RWPE1 (cell line): Measurements from ENCODE around the gene S100B.

Experiments
- CTCF ChIA-PET: fragments of 350-600 bp; sonication (Branson Sonifier 250); formaldehyde crosslinking; extraction: SDS; loops from one replicate; lab custom pipeline; 2021; lab: Yijun Ruan, JAX
- POLR2A ChIA-PET: fragments of 400-600 bp; formaldehyde crosslinking; extraction: SDS; loops from one replicate; lab custom pipeline; 2020; ENCODE audit warnings: antibody characterized with exemption; ENCODE audit not compliant: low non-redundant PET; lab: Yijun Ruan, JAX
- DNase-seq: peaks from one replicate; pipeline ENCODE4 v3.0.0; 2012; ENCODE audit warnings: low spot score
- H3K27ac ChIP-seq: fragments of 450-650 bp; 2 replicates; pipeline ENCODE4 v1.5.1; 2017
- TF ChIP-seq, protein P1 (sequence below): fragments of 450-650 bp; conservative IDR thresholded peaks from 2 replicates; pipeline ENCODE4 v1.5.1; 2017; ENCODE audit warnings: low read depth, mild to moderate bottlenecking

The S100B gene

DNA sequence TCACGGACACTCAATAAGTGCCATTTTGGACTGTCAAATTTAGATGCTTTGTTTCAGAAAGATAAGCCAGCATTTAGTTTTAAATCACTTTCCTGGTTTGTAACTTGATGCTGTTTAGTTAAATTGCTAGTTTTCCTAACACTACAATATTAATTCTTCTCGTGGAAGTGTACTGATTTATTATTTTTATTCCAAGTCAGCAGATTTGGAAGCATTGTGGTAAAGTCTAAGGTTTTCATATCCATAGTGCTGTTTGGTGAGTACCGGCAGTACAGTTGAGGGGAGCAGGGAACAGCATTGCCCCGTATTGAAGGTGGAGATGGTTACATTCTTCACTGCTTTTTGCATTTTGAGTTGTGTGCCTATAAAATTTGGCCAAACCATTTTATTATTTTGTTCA lies 36.3 kb downstream of the S100B start:
- ChIA-PET CTCF (interaction anchor here (0.7 kb wide), 1 partner anchor 28 kb away, joined by 4 read pairs; no protein-coding TSS in a partner anchor), POLR2A (no interaction called here)
- DNase-seq = no peak
- TF ChIP-seq, protein P1, sequence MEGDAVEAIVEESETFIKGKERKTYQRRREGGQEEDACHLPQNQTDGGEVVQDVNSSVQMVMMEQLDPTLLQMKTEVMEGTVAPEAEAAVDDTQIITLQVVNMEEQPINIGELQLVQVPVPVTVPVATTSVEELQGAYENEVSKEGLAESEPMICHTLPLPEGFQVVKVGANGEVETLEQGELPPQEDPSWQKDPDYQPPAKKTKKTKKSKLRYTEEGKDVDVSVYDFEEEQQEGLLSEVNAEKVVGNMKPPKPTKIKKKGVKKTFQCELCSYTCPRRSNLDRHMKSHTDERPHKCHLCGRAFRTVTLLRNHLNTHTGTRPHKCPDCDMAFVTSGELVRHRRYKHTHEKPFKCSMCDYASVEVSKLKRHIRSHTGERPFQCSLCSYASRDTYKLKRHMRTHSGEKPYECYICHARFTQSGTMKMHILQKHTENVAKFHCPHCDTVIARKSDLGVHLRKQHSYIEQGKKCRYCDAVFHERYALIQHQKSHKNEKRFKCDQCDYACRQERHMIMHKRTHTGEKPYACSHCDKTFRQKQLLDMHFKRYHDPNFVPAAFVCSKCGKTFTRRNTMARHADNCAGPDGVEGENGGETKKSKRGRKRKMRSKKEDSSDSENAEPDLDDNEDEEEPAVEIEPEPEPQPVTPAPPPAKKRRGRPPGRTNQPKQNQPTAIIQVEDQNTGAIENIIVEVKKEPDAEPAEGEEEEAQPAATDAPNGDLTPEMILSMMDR = no peak
- no peak overlapping the region for H3K27ac ChIP-seq

DNA sequence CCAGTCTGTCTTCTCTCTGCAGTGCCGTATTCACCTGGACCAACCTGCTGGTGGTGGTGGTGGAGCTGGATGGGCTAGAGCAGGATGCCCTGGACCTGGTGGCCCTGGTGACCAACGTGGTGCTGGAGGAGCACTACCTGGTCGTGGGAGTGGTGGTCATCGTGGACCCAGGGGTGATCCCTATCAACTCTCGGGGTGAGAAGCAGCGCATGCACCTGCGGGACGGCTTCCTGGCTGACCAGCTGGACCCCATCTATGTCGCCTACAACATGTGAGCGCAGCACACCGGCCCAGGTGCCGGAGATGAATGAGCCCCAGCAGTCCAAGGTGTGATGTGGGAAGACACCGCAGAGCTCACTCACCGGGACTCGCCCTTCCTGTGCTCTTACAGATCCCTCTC lies 37.5 kb downstream of the S100B start:
- TF ChIP-seq, protein P1 = no peak
- no peak for DNase-seq
- no peak overlapping the region for H3K27ac ChIP-seq
- POLR2A ChIA-PET = no interaction called here
- CTCF ChIA-PET = no interaction called here

GRCh38 chr21:46564391-46564790 lies 40.5 kb downstream of the S100B start:
- no peak overlapping the region for H3K27ac ChIP-seq
- CTCF ChIA-PET = no interaction called here
- POLR2A ChIA-PET = no interaction called here
- TF ChIP-seq, protein P1 = no peak
- no peak for DNase-seq

DNA sequence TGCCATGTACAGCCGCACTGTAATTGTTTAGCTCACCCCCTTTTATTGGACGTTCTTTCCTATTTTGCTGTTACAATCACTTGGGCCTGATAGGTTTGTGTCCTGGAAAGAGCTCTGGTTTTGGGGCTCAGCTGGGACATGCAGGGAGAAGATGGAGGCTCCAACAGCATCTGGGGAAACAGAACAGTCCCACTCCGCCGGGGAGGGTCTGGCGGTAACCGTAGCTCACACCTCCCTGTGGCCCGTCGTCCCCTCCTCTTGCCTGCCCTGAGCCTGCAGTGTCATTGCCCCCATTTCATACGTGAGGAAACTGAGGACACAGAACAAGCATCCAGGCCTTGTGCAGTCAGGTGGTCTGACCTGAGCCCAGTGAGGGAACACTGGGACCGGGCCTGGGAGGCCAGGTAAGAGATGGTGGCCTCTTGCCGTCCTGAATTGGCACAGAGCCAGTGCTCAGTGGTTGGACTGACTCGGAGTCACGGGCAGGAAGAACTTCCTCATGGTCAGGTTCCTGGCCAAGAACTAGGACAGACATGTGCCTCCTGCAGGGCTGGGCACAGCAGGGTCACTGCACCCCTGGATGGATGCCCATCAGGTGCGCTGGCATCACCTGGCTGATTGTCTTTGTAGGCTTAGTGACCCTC lies 41.8 kb downstream of the S100B start:
- CTCF ChIA-PET = interaction anchor here (0.5 kb wide), 1 partner anchor 78 kb away, joined by 3 read pairs; no protein-coding TSS in a partner anchor
- no peak for DNase-seq
- POLR2A ChIA-PET = no interaction called here
- H3K27ac ChIP-seq = no peak overlapping the region
- TF ChIP-seq, protein P1 = no peak

DNA sequence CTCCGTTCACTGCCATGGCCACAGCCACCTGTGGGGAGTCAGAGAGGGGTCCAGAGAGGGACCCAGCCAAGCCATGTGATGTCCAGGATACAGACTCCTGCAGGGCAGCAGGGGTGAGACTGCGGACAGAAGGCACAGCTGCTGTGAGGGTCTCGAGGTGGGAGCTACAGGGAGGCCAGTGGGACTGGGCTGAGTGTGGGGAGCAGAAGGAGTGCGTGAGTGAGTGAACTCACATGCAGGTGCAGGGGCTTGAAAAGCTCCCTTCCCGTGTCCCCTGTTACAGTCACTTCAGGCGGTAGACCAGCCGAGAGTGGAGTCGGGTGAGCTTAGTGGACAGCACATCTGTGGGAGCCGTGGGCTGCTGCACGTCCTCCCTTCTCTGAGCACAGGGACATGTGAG lies 42.4 kb downstream of the S100B start:
- DNase-seq = no peak
- CTCF ChIA-PET = interaction anchor here (0.5 kb wide), 2 partner anchors 78 to 880 kb away, joined by 3 read pairs; no protein-coding TSS in a partner anchor
- TF ChIP-seq, protein P1 = no peak
- H3K27ac ChIP-seq = no peak overlapping the region
- POLR2A ChIA-PET = no interaction called here

- ChIA-PET CTCF (no interaction called here), POLR2A (no interaction called here)
- H3K27ac ChIP-seq = no peak overlapping the region
- no peak for DNase-seq
- TF ChIP-seq, protein P1 = no peak
These were observed 43.3 kb downstream of the S100B start for GRCh38 chr21:46561445-46562090.
